ENCODE measurements around the gene A3GALT2. TPM values are rescaled to one million over a fixed set of nuclear protein-coding genes. Genes with fewer than 3 reads are reported as not detected.

A3GALT2 gene
- polyA plus RNA-seq, 1 of the 3 experiments (the other 2 are of a cell fraction) = 0.07 TPM

- Histone ChIP-seq H3K4me3 (ENCODE audit: low read depth in 2 of 2, low read length in 1 of 2) (no peak overlapping the region), H3K9me2 (no peaks in the 10 kb centered on the region), H3K9ac (no peak overlapping the region), H3K4me1 (ENCODE audit: control insufficient read depth in 1 of 2, insufficient read depth in 2 of 2, low read depth in 1 of 2, low read length in 1 of 2) (peaks cover 0 to 10% of the 10 kb centered on the region in 2 experiments; a peak in 2 of 4 replicates), H4K20me1 (ENCODE audit: insufficient read depth) (0 out of 2 replicates have a peak, but pooled peaks cover 5% of the 10 kb centered on the region), H3K27ac (ENCODE audit: low read depth in 2 of 2, low read length in 1 of 2) (no peak overlapping the region), H3K4me2 (no peak overlapping the region), H3K36me3 (replicated peaks in 1 of 2; ENCODE audit: control insufficient read depth in 1 of 2, insufficient read depth in 2 of 2, low read length in 1 of 2) (peaks cover 19 to 34% of the 10 kb centered on the region in 2 experiments), H3K27me3 (ENCODE audit: insufficient read depth) (no peaks in the 10 kb centered on the region), H3K79me2 (ENCODE audit: insufficient read depth) (peaks cover 3% of the 10 kb centered on the region; the same call in 1 of the 2 replicates), H2AFZ (ENCODE audit: low read depth) (no peak overlapping the region), H3K9me3 (no peaks in the 10 kb centered on the region), H3F3A (replicated peaks; ENCODE audit: insufficient read depth) (no peaks in the 10 kb centered on the region)
- no peak for DNase-seq
- ChIA-PET POLR2A (no interaction called here), CTCF (interaction anchor here (1.0 kb wide), 1 partner anchor 8 kb away, joined by 4 read pairs; no protein-coding TSS in a partner anchor)
- TF ChIP-seq, protein P1, sequence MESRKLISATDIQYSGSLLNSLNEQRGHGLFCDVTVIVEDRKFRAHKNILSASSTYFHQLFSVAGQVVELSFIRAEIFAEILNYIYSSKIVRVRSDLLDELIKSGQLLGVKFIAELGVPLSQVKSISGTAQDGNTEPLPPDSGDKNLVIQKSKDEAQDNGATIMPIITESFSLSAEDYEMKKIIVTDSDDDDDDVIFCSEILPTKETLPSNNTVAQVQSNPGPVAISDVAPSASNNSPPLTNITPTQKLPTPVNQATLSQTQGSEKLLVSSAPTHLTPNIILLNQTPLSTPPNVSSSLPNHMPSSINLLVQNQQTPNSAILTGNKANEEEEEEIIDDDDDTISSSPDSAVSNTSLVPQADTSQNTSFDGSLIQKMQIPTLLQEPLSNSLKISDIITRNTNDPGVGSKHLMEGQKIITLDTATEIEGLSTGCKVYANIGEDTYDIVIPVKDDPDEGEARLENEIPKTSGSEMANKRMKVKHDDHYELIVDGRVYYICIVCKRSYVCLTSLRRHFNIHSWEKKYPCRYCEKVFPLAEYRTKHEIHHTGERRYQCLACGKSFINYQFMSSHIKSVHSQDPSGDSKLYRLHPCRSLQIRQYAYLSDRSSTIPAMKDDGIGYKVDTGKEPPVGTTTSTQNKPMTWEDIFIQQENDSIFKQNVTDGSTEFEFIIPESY (IDR thresholded peaks at IDR 0.05; ENCODE audit: borderline replicate concordance, low read depth) = no peak
- TF ChIP-seq, protein P2, sequence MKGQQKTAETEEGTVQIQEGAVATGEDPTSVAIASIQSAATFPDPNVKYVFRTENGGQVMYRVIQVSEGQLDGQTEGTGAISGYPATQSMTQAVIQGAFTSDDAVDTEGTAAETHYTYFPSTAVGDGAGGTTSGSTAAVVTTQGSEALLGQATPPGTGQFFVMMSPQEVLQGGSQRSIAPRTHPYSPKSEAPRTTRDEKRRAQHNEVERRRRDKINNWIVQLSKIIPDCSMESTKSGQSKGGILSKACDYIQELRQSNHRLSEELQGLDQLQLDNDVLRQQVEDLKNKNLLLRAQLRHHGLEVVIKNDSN (IDR thresholded peaks at IDR 0.05; ENCODE audit: borderline replicate concordance, low read depth) = no peak
- TF ChIP-seq TAF1 (IDR thresholded peaks at IDR 0.05; ENCODE audit: borderline replicate concordance, low read depth, low read length) (no peak), JUND (IDR thresholded peaks at IDR 0.05) (no peak), POLR2AphosphoS5 (IDR thresholded peaks at IDR 0.05; ENCODE audit: low read depth, low read length) (no peak), TCF12 (IDR thresholded peaks at IDR 0.05) (no peak), REST (IDR thresholded peaks at IDR 0.05; ENCODE audit: low read depth, low read length) (no peak), FOSL2 (IDR thresholded peaks at IDR 0.05; ENCODE audit: borderline replicate concordance, low read depth) (no peak)
- TF ChIP-seq, protein P3, sequence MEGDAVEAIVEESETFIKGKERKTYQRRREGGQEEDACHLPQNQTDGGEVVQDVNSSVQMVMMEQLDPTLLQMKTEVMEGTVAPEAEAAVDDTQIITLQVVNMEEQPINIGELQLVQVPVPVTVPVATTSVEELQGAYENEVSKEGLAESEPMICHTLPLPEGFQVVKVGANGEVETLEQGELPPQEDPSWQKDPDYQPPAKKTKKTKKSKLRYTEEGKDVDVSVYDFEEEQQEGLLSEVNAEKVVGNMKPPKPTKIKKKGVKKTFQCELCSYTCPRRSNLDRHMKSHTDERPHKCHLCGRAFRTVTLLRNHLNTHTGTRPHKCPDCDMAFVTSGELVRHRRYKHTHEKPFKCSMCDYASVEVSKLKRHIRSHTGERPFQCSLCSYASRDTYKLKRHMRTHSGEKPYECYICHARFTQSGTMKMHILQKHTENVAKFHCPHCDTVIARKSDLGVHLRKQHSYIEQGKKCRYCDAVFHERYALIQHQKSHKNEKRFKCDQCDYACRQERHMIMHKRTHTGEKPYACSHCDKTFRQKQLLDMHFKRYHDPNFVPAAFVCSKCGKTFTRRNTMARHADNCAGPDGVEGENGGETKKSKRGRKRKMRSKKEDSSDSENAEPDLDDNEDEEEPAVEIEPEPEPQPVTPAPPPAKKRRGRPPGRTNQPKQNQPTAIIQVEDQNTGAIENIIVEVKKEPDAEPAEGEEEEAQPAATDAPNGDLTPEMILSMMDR (IDR thresholded peaks at IDR 0.05) = no peak
- WGBS (ENCODE audit: low lambda C conversion rate) = 84% methylated on average over 2 of the region's 2 CpGs
Observed at GRCh38 chr1:33287317-33287716, 33.6 kb downstream of the A3GALT2 start.

Measured in SK-N-SH (cell line).